GM12878 (cell line): Measurements from ENCODE around the gene PPAN. TPM values are rescaled to one million over a fixed set of nuclear protein-coding genes. Genes with fewer than 3 reads are reported as not detected.

ENCODE experiments used
- BCLAF1 ChIP-seq: fragments of 450-650 bp; IDR thresholded peaks from 2 replicates; pipeline ENCODE4 v1.6.1; 2017; ENCODE audit warnings: antibody characterized with exemption, mild to moderate bottlenecking, moderate library complexity
- EED ChIP-seq: sonication (generic); IDR thresholded peaks from 2 replicates; pipeline ENCODE4 v1.6.1; 2016; ENCODE audit warnings: antibody characterized with exemption, low read depth
- KDM1A ChIP-seq: fragments of 200-600 bp; sonication (generic); IDR thresholded peaks from 2 replicates; pipeline ENCODE4 v1.6.1; 2016; ENCODE audit warnings: borderline replicate concordance
- NFYB ChIP-seq: IDR thresholded peaks from 2 replicates; pipeline ENCODE4 v1.6.1; 2011; ENCODE audit warnings: low read depth, mild to moderate bottlenecking, low read length, improper control_type of control experiment, moderate library complexity; ENCODE audit not compliant: insufficient read depth
- NR2C1 ChIP-seq: fragments of 450-650 bp; IDR thresholded peaks from 2 replicates; pipeline ENCODE4 v1.6.1; 2017; ENCODE audit warnings: antibody characterized with exemption, mild to moderate bottlenecking, moderate library complexity
- RELA ChIP-seq: fragments of 450-650 bp; IDR thresholded peaks from 2 replicates; pipeline ENCODE4 v1.8.0; 2014; ENCODE audit warnings: borderline replicate concordance; ENCODE audit not compliant: partially characterized antibody
- STAT1 ChIP-seq: fragments of 450-650 bp; conservative IDR thresholded peaks from 2 replicates; pipeline ENCODE4 v1.6.1; 2014; ENCODE audit warnings: antibody characterized with exemption, mild to moderate bottlenecking
- ZNF384 ChIP-seq: IDR thresholded peaks from 2 replicates; pipeline ENCODE4 v1.6.1; 2012; ENCODE audit warnings: low read depth, mild to moderate bottlenecking, low read length, improper control_type of control experiment, borderline replicate concordance
- ZNF687 ChIP-seq: fragments of 450-650 bp; IDR thresholded peaks from 2 replicates; pipeline ENCODE4 v1.6.1; 2017; ENCODE audit warnings: mild to moderate bottlenecking, moderate library complexity
- polyA plus RNA-seq, 11 experiments: library from polyadenylated mRNA; depleted of rRNA in 4 of 11; unstranded in 6 of 11; stranded (reverse) in 5 of 11; fragments of >200 nt; fragmentation: Nextera tagmentation in 4 of 11; fragmentation: Illumina TruSeq in 1 of 11; extraction: Ambion mirVana in 4 of 11; extraction: Trizol in 1 of 11; gene quantifications; 1 replicate in 1 of 11; 2 replicates in 10 of 11; pipeline versions ENCODE4 v1.2.1 to v1.2.3, GENCODE V29; 2011 to 2016; ENCODE audit warnings: inconsistent platforms in 2 of 11, missing spikeins in 2 of 11, low read depth in 1 of 11
- total RNA-seq, 4 experiments: library from RNA; depleted of rRNA in 3 of 4; stranded (reverse); fragments of >200 nt in 3 of 4; fragmentation: Illumina TruSeq in 1 of 4; extraction: Trizol in 1 of 4; gene quantifications; 2 replicates each; pipeline versions ENCODE4 v1.2.1 to v1.2.3, GENCODE V29; 2013 to 2021

Gene PPAN
- total and polyA plus RNA-seq, 10 of the 15 experiments (the other 5 are each of a cell fraction or from before 2014, with no cell fraction given): 2.1 to 171 (median 108) TPM

- no peak for TF ChIP-seq BCLAF1
- TF ChIP-seq KDM1A: no peak
- TF ChIP-seq NR2C1: no peak
- no peak for TF ChIP-seq RELA
- TF ChIP-seq ZNF687: no peak
- TF ChIP-seq ZNF384: no peak
- TF ChIP-seq STAT1: no peak
- no peak for TF ChIP-seq EED
- TF ChIP-seq NFYB: no peak
Observed at GRCh38 chr19:10120538-10121189, 14.5 kb downstream of the PPAN start (continued).
